HFFc6 (cell line): ENCODE data around the gene MYADM. TPM values are rescaled to one million over a fixed set of nuclear protein-coding genes. Genes with fewer than 3 reads are reported as not detected.

Source experiments
- DNase-seq: peaks from one replicate; pipeline ENCODE4 v3.0.0-alpha.2; 2018
- H3K27ac Mint-ChIP-seq: 2 replicates; pipeline ENCODE4 v1.8.0; 2020; ENCODE audit warnings: mild to moderate bottlenecking, mixed read lengths
- H3K27me3 Mint-ChIP-seq: 2 replicates; pipeline ENCODE4 v1.8.0; 2021; ENCODE audit warnings: mild to moderate bottlenecking, moderate library complexity, mixed read lengths; ENCODE audit not compliant: insufficient read depth
- H3K36me3 Mint-ChIP-seq: 2 replicates; pipeline ENCODE4 v1.8.0; 2021; ENCODE audit warnings: low read depth, mixed read lengths
- H3K4me1 Mint-ChIP-seq: 2 replicates; pipeline ENCODE4 v1.8.0; 2020; ENCODE audit warnings: low read depth, mixed read lengths
- H3K4me3 Mint-ChIP-seq: 2 replicates; pipeline ENCODE4 v1.8.0; 2020; ENCODE audit warnings: mild to moderate bottlenecking, moderate library complexity, mixed read lengths
- H3K9me3 Mint-ChIP-seq: 2 replicates; pipeline ENCODE4 v1.8.0; 2020; ENCODE audit warnings: mild to moderate bottlenecking, mixed read lengths
- long read RNA-seq: library from polyadenylated mRNA; unstranded; transcript quantifications from one replicate; pipeline ENCODE4 v2.0.0, GENCODE V29; 2019
- total RNA-seq, 6 experiments: library from RNA; stranded (reverse); fragmentation: NEBNext Ultra II Directional; extraction: Animal tissue kit (Norgen Biotek cat#: 25700); gene quantifications; 2 replicates in 1 of 6; 3 replicates in 5 of 6; pipeline ENCODE4 v1.2.3, GENCODE V29; 2021
- TF ChIP-seq, protein P1 (sequence below): fragments of 200-600 bp; sonication (generic); IDR thresholded peaks from 2 replicates; pipeline ENCODE4 v1.5.0; 2021; ENCODE audit warnings: antibody characterized with exemption, mild to moderate bottlenecking

MYADM gene, protein sequence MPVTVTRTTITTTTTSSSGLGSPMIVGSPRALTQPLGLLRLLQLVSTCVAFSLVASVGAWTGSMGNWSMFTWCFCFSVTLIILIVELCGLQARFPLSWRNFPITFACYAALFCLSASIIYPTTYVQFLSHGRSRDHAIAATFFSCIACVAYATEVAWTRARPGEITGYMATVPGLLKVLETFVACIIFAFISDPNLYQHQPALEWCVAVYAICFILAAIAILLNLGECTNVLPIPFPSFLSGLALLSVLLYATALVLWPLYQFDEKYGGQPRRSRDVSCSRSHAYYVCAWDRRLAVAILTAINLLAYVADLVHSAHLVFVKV
- total RNA-seq = 100 to 1,000 TPM; 304 to 350 (median 316) TPM
- long read RNA-seq, transcript MYADM-204 (3 exons, 3,056 nt) = major isoform, 18 of 97 reads
- long read RNA-seq, partial matches to known transcripts = 0 of 97 reads
- long read RNA-seq, other reads (novel, unspliced or antisense) = 76 of 97 reads

- Mint-ChIP-seq H3K4me1 (peaks cover 40% of the 10 kb centered on the region), H3K27me3 (peaks cover 34% of the 10 kb centered on the region), H3K27ac (peak within 1 kb of the TSS; percentile 100), H3K9me3 (peaks cover 11% of the 10 kb centered on the region), H3K36me3 (peaks cover 24% of the 10 kb centered on the region), H3K4me3 (peak within 1 kb of the TSS; percentile 100)
- TF ChIP-seq, protein P1, sequence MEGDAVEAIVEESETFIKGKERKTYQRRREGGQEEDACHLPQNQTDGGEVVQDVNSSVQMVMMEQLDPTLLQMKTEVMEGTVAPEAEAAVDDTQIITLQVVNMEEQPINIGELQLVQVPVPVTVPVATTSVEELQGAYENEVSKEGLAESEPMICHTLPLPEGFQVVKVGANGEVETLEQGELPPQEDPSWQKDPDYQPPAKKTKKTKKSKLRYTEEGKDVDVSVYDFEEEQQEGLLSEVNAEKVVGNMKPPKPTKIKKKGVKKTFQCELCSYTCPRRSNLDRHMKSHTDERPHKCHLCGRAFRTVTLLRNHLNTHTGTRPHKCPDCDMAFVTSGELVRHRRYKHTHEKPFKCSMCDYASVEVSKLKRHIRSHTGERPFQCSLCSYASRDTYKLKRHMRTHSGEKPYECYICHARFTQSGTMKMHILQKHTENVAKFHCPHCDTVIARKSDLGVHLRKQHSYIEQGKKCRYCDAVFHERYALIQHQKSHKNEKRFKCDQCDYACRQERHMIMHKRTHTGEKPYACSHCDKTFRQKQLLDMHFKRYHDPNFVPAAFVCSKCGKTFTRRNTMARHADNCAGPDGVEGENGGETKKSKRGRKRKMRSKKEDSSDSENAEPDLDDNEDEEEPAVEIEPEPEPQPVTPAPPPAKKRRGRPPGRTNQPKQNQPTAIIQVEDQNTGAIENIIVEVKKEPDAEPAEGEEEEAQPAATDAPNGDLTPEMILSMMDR = no peak
- DNase-seq = peak; percentile 99
Measured at GRCh38 chr19:53867225-53868090, at the start of gene MYADM. Gene MYADM (plus strand): TSS chr19:53867883. CDS start chr19:53873530, 5,647 bp downstream.

- no peak for DNase-seq
- H3K27ac Mint-ChIP-seq = no peak overlapping the region
- peaks cover 6% of the 10 kb centered on the region for H3K27me3 Mint-ChIP-seq
- no peaks in the 10 kb centered on the region for H3K36me3 Mint-ChIP-seq
- H3K4me3 Mint-ChIP-seq = no peak overlapping the region
- H3K9me3 Mint-ChIP-seq = no peaks in the 10 kb centered on the region
- H3K4me1 Mint-ChIP-seq = peaks cover 11% of the 10 kb centered on the region
- TF ChIP-seq, protein P1 = no peak
Measured at GRCh38 chr19:53818756-53819155, 48.9 kb upstream of the MYADM start.

- H3K9me3 Mint-ChIP-seq = no peaks in the 10 kb centered on the region
- no peak overlapping the region for H3K4me3 Mint-ChIP-seq
- peaks cover under 1% of the 10 kb centered on the region; the same call in 1 of the 2 replicates for H3K4me1 Mint-ChIP-seq
- TF ChIP-seq, protein P1 = no peak
- H3K36me3 Mint-ChIP-seq = no peaks in the 10 kb centered on the region
- H3K27ac Mint-ChIP-seq = no peak overlapping the region
- DNase-seq = no peak
- peaks cover 6% of the 10 kb centered on the region for H3K27me3 Mint-ChIP-seq
Measured at GRCh38 chr19:53819861-53820260, 47.8 kb upstream of the MYADM start.

DNA sequence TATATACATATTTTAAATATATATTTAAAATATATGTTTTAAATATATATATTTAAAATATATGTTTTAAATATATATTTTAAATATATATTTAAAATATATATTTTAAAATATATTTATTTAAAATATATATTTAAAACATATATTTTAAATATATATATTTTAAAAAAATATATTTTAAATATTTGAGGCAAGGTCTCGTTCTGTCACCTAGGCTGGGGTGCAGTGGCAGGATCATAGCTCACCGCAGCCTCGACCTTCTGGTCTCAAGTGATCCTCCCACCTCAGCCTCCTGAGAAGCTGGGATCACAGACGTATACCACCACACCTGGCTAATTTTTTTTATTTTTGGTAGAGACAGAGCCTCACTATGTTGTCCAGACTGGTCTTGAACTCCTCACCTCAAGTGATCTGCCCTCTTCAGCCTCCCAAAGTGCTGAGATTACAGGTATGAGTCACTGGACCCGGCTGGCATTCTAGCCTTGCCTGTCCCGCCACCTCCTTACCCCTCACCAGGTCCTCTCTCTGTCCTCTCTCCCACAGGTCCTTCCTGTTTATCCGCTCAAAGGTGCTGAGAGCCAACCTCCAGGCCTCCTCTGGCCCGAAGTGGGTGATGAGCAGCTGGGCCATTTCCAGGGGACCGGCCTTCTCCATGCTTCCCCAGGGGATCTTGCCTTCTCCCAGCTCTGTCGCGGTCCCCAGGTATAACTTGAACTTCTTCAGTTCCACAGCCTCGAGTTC is 44.1 kb upstream of the MYADM start:
- Mint-ChIP-seq H3K36me3 (no peaks in the 10 kb centered on the region), H3K4me1 (no peaks in the 10 kb centered on the region; the same call in 1 of the 2 replicates), H3K27me3 (peaks cover 10% of the 10 kb centered on the region), H3K4me3 (no peak overlapping the region), H3K9me3 (no peaks in the 10 kb centered on the region), H3K27ac (no peak overlapping the region)
- DNase-seq = no peak
- TF ChIP-seq, protein P1 = no peak

DNA sequence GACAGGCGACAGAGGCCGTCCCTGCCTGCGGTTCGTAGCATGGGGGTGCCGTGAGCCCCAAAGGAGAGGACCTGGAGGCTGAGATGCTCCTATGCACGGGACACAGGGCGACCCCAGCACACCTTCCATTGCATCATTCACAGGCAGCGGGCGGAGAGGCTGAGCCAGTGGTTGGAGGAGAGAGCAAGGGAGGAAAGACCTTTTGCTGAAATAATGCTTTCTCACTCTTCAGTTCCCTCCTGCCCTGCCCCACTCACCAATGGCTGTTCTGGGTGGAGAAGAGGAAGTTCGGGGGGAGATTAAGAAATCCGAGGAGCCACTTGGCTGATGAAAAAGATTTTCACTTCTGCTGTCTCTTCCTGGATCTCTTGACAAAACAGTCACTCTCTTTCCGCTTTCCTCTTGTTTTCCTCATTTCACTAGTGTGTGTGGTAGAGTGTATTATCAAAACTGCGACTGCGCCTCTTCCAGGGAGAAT is 43.5 kb upstream of the MYADM start, which contains the start of gene NLRP12:
NLRP12 (minus strand) TSS at position 181 of the 478 bp plus-strand sequence; CDS start at position 41, 140 bp downstream.
- H3K27me3 Mint-ChIP-seq = peaks cover 10% of the 10 kb centered on the region
- H3K36me3 Mint-ChIP-seq = no peaks in the 10 kb centered on the region
- TF ChIP-seq, protein P1 = no peak
- no peak within 1 kb of the TSS for H3K4me3 Mint-ChIP-seq
- no peaks in the 10 kb centered on the region for H3K9me3 Mint-ChIP-seq
- no peak within 1 kb of the TSS for H3K27ac Mint-ChIP-seq
- DNase-seq = no peak
- H3K4me1 Mint-ChIP-seq = no peaks in the 10 kb centered on the region; the same call in 1 of the 2 replicates
